HEK293 (cell line): ENCODE data around the gene SPOCK1.

Experiments
- CTCF ChIA-PET: fragments of 350-600 bp; formaldehyde crosslinking; extraction: SDS; loops from one replicate; lab custom pipeline; 2021; ENCODE audit warnings: antibody characterized with exemption; lab: Yijun Ruan, JAX
- POLR2A ChIA-PET: fragments of 300-600 bp; formaldehyde crosslinking; extraction: SDS; loops from one replicate; lab custom pipeline; 2020; ENCODE audit warnings: antibody characterized with exemption, inconsistent platforms; lab: Yijun Ruan, JAX
- H3K27ac ChIP-seq: fragments of 200-500 bp; sonication (Bioruptor generic); 2 replicates; pipeline ENCODE4 v1.5.1; 2014; ENCODE audit warnings: low read depth, low read length, control low read depth, inconsistent platforms; ENCODE audit errors: extremely low read depth
- H3K36me3 ChIP-seq, 2 experiments: fragments of 200-500 bp in 1 of 2; sonication (Bioruptor generic) in 1 of 2; 1 replicate in 1 of 2; 2 replicates in 1 of 2; pipeline ENCODE4 v1.5.1; 2014 to 2017; ENCODE audit warnings: inconsistent platforms in 2 of 2, low read length in 2 of 2; ENCODE audit not compliant: control insufficient read depth in 2 of 2, insufficient read depth in 1 of 2
- H3K4me1 ChIP-seq: fragments of 200-500 bp; sonication (Bioruptor generic); 2 replicates; pipeline ENCODE4 v1.5.1; 2014; ENCODE audit warnings: mild to moderate bottlenecking, low read length, inconsistent platforms; ENCODE audit not compliant: control insufficient read depth, insufficient read depth
- H3K4me3 ChIP-seq: 2 replicates; pipeline ENCODE4 v1.5.1; 2011; ENCODE audit warnings: low read depth, mild to moderate bottlenecking, control low read depth, low read length, moderate library complexity
- H3K9me3 ChIP-seq: fragments of 200-500 bp; sonication (Bioruptor generic); 2 replicates; pipeline ENCODE4 v1.5.1; 2014; ENCODE audit warnings: low read depth, low read length, inconsistent platforms; ENCODE audit not compliant: control insufficient read depth, insufficient read depth
- KLF1 ChIP-seq: fragments of 450-650 bp; formaldehyde crosslinking; IDR thresholded peaks from 2 replicates; pipeline ENCODE4 v1.5.1; 2016; ENCODE audit warnings: missing biosample characterization, missing genetic modification characterization
- KLF17 ChIP-seq: fragments of 450-650 bp; formaldehyde crosslinking; IDR thresholded peaks from 2 replicates; pipeline ENCODE4 v1.5.1; 2016; ENCODE audit warnings: missing biosample characterization, missing genetic modification characterization
- TRIM28 ChIP-seq: IDR thresholded peaks from 2 replicates; pipeline ENCODE4 v1.6.1; 2011; ENCODE audit warnings: low read length, control low read depth, borderline replicate concordance
- YY1 ChIP-seq: fragments of 450-650 bp; formaldehyde crosslinking; IDR thresholded peaks from 2 replicates; pipeline ENCODE4 v1.5.1; 2018; ENCODE audit warnings: missing biosample characterization, missing genetic modification characterization
- ZBTB17 ChIP-seq: fragments of 450-650 bp; formaldehyde crosslinking; IDR thresholded peaks from 2 replicates; pipeline ENCODE4 v1.5.1; 2016; ENCODE audit warnings: missing biosample characterization, missing genetic modification characterization
- ZNF16 ChIP-seq: fragments of 450-650 bp; formaldehyde crosslinking; IDR thresholded peaks from 2 replicates; pipeline ENCODE4 v1.5.1; 2016; ENCODE audit warnings: low read depth, missing biosample characterization, missing genetic modification characterization
- ZNF202 ChIP-seq: fragments of 450-650 bp; formaldehyde crosslinking; IDR thresholded peaks from 2 replicates; pipeline ENCODE4 v1.5.1; 2016; ENCODE audit warnings: missing biosample characterization, missing genetic modification characterization, borderline replicate concordance
- ZNF223 ChIP-seq: fragments of 450-650 bp; formaldehyde crosslinking; IDR thresholded peaks from 2 replicates; pipeline ENCODE4 v1.5.1; 2016; ENCODE audit warnings: missing biosample characterization, missing genetic modification characterization
- ZNF248 ChIP-seq: fragments of 450-650 bp; formaldehyde crosslinking; IDR thresholded peaks from 2 replicates; pipeline ENCODE4 v1.5.1; 2017; ENCODE audit warnings: missing biosample characterization, missing genetic modification characterization
- ZNF324 ChIP-seq: fragments of 450-650 bp; formaldehyde crosslinking; IDR thresholded peaks from 2 replicates; pipeline ENCODE4 v1.5.1; 2016; ENCODE audit warnings: missing biosample characterization, missing genetic modification characterization
- ZNF350 ChIP-seq: fragments of 450-650 bp; formaldehyde crosslinking; IDR thresholded peaks from 2 replicates; pipeline ENCODE4 v1.5.0; 2017; ENCODE audit warnings: missing biosample characterization, mild to moderate bottlenecking, missing genetic modification characterization
- ZNF398 ChIP-seq: fragments of 450-650 bp; formaldehyde crosslinking; IDR thresholded peaks from 2 replicates; pipeline ENCODE4 v1.5.1; 2017; ENCODE audit warnings: missing biosample characterization, missing genetic modification characterization
- ZNF530 ChIP-seq: fragments of 450-650 bp; formaldehyde crosslinking; IDR thresholded peaks from 2 replicates; pipeline ENCODE4 v1.5.1; 2016; ENCODE audit warnings: low read depth, missing biosample characterization, missing genetic modification characterization
- ZNF548 ChIP-seq: fragments of 450-650 bp; formaldehyde crosslinking; IDR thresholded peaks from 2 replicates; pipeline ENCODE4 v1.5.1; 2016; ENCODE audit warnings: missing biosample characterization, missing genetic modification characterization
- ZNF555 ChIP-seq: fragments of 450-650 bp; formaldehyde crosslinking; conservative IDR thresholded peaks from 2 replicates; pipeline ENCODE4 v1.5.1; 2017; ENCODE audit warnings: missing biosample characterization, mild to moderate bottlenecking, missing genetic modification characterization, inconsistent platforms
- ZNF621 ChIP-seq: fragments of 450-650 bp; formaldehyde crosslinking; IDR thresholded peaks from 2 replicates; pipeline ENCODE4 v1.5.1; 2017; ENCODE audit warnings: missing biosample characterization, missing genetic modification characterization
- ZNF626 ChIP-seq: fragments of 450-650 bp; sonication (Bioruptor Pico); formaldehyde crosslinking; IDR thresholded peaks from 2 replicates; pipeline ENCODE4 v1.5.1; 2018; ENCODE audit warnings: missing biosample characterization, missing genetic modification characterization, inconsistent platforms
- ZNF747 ChIP-seq: fragments of 450-650 bp; formaldehyde crosslinking; IDR thresholded peaks from 2 replicates; pipeline ENCODE4 v1.5.1; 2016; ENCODE audit warnings: missing biosample characterization, missing genetic modification characterization
- TF ChIP-seq, protein P1 (sequence below): fragments of 450-650 bp; formaldehyde crosslinking; IDR thresholded peaks from 2 replicates; pipeline ENCODE4; 2016; ENCODE audit warnings: missing biosample characterization, missing genetic modification characterization
- TF ChIP-seq, protein P2 (sequence below): fragments of 450-650 bp; formaldehyde crosslinking; IDR thresholded peaks from 2 replicates; pipeline ENCODE4 v1.5.1; 2017; ENCODE audit warnings: missing biosample characterization, missing genetic modification characterization

Gene SPOCK1

GRCh38 chr5:137113161-137113560 is 386.0 kb downstream of the SPOCK1 start:
- no peak overlapping the region for H3K27ac ChIP-seq
- ChIA-PET CTCF (interaction anchor here (0.6 to 0.7 kb wide), 2 partner anchors 207 to 246 kb away, joined by 3 read pairs; no protein-coding TSS in a partner anchor), POLR2A (no interaction called here)
- H3K4me1 ChIP-seq: no peaks in the 10 kb centered on the region
- no peak overlapping the region for H3K4me3 ChIP-seq
- H3K36me3 ChIP-seq: no peaks in the 10 kb centered on the region
- TF ChIP-seq YY1 (no peak), KLF17 (tag by site-specific recombination) (no peak), ZNF621 (tag by site-specific recombination) (no peak), ZNF248 (tag by site-specific recombination) (no peak), ZNF747 (tag by site-specific recombination) (no peak), ZNF324 (no peak), ZNF350 (tag by site-specific recombination) (no peak), ZNF530 (tag by site-specific recombination) (no peak), ZNF555 (tag by site-specific recombination) (no peak), ZNF16 (tag by site-specific recombination) (no peak), ZNF548 (tag by site-specific recombination) (no peak)
- no peaks in the 10 kb centered on the region for H3K9me3 ChIP-seq

GRCh38 chr5:137105351-137106035 is 393.6 kb downstream of the SPOCK1 start:
- Histone ChIP-seq H3K36me3 (no peaks in the 10 kb centered on the region), H3K4me1 (no peaks in the 10 kb centered on the region), H3K9me3 (no peaks in the 10 kb centered on the region), H3K4me3 (no peak overlapping the region), H3K27ac (no peak overlapping the region)
- POLR2A ChIA-PET: no interaction called here
- no peak for TF ChIP-seq ZNF202 (tag by site-specific recombination)
- TF ChIP-seq ZNF398 (tag by site-specific recombination): no peak
- TF ChIP-seq ZBTB17 (tag by site-specific recombination): no peak
- TF ChIP-seq TRIM28: no peak
- TF ChIP-seq, protein P1, sequence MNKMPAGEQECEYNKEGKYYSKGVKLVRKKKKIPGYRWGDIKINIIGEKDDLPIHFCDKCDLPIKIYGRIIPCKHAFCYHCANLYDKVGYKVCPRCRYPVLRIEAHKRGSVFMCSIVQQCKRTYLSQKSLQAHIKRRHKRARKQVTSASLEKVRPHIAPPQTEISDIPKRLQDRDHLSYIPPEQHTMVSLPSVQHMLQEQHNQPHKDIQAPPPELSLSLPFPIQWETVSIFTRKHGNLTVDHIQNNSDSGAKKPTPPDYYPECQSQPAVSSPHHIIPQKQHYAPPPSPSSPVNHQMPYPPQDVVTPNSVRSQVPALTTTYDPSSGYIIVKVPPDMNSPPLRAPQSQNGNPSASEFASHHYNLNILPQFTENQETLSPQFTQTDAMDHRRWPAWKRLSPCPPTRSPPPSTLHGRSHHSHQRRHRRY (tag by site-specific recombination): no peak
- TF ChIP-seq ZNF223 (tag by site-specific recombination): no peak
- TF ChIP-seq KLF1 (tag by site-specific recombination): no peak
- TF ChIP-seq, protein P2, sequence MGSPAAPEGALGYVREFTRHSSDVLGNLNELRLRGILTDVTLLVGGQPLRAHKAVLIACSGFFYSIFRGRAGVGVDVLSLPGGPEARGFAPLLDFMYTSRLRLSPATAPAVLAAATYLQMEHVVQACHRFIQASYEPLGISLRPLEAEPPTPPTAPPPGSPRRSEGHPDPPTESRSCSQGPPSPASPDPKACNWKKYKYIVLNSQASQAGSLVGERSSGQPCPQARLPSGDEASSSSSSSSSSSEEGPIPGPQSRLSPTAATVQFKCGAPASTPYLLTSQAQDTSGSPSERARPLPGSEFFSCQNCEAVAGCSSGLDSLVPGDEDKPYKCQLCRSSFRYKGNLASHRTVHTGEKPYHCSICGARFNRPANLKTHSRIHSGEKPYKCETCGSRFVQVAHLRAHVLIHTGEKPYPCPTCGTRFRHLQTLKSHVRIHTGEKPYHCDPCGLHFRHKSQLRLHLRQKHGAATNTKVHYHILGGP (tag by site-specific recombination): no peak
- TF ChIP-seq ZNF626 (tag by site-specific recombination): no peak
- CTCF ChIA-PET: no interaction called here
